IPS DF 4.7 (cell line): Measurements from ENCODE around the gene P2RX2.

Experiments used
- DNase-seq: peaks from one replicate; pipeline ENCODE4 v3.0.0-alpha.2; 2013; ENCODE audit warnings: low spot score; ENCODE audit errors: extremely low read depth

P2RX2 gene

DNA sequence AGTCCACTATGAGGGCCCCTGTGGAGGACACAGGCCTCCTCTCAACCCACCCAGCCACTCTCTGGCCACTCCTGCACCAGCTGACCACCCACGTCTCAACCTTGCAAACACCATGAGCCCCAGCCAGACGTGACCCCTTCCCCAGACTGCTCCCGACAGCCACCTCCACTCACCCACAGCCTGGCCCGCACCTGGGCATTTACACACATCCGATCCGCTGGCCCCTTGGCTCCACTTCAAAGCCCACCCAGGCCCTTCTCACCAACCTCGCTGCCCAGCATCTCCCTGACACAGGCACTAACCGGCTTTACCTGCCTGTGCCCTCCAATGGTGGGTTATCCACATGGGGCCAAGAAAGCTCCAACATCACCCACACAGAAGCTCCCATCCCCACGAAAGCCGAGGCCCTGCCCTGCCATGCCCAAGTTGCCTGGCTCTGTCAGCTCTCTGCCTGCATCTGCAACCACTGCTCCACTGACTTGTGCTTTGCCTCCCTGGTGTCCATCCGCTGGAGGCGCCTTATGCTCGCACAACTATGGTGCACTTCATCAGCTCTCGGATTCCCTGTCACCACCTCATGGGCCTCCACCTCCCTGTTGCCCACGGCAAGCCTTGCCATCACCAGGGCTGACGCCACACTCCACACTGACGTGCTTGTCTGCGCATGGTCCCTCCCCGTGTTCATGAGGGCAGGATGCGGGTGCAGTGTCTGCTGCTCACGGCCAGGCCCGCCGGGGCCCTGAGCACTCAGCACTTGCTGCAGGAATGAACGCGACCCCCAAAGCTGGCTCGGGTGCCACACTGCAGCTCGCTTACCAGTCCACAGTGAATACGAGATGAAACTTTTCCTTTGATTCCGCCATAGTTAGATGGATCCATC is 16.7 kb downstream of the P2RX2 start:
- no peak for DNase-seq

DNA sequence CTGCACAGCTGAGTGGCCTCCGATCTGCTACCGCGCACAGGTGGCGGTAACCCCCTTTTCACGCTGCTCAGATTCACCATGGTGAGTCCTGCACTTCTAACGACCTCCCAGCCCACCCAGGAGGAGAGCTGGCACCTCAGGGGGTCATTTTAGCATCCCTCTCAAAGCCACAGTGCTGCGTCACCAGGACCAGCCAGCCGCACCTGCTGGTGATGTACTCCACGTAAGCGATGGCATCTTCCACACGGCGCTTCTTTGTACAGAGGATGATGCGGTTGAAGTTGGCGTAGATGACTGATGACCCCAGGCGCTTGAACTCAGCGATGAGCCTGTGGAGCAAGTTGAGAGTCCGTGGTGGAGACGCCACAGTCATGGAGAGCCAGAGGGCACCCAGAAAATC is 19.2 kb downstream of the P2RX2 start:
- DNase-seq: no peak

DNA sequence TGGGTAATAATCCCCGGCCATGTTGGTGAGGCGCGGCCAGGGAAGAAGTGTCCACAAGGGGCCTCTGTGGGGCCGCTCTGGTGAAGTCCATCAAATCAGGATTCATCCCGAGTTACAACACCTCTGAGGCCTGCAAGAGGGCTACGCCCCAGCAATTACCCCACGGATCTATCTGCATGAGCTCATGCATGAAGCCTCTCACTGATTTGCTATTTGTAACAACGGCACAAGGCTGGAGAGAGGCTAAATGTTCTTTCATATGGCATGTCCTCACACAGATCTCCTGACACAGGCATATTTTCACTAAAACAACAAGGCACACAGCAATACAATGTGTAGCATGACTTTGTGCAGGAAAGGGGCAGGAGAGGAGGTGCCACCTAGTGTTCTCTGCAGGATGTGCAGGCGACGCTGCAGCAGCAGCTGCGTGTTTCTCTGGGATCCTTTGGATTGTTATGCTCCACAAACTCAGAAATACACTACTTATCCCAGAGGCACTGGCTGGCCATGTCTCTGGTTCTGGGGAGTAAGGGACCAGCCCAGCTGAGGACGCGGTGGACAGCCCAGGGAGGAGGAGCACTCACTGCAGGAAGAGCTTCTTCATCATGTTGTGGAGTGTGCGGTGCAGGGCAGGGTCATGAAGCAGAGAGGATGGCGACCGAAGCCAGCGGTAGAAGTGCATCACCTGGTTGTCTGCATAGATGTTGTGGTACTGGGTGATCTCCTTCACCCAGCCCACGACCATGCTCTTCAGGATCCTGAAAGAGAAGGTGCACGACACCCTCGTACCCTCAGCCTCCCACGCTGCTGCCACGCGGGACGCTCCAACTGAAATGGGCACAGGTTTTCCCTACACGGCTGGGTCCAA is 20.2 kb downstream of the P2RX2 start:
- no peak for DNase-seq

DNA sequence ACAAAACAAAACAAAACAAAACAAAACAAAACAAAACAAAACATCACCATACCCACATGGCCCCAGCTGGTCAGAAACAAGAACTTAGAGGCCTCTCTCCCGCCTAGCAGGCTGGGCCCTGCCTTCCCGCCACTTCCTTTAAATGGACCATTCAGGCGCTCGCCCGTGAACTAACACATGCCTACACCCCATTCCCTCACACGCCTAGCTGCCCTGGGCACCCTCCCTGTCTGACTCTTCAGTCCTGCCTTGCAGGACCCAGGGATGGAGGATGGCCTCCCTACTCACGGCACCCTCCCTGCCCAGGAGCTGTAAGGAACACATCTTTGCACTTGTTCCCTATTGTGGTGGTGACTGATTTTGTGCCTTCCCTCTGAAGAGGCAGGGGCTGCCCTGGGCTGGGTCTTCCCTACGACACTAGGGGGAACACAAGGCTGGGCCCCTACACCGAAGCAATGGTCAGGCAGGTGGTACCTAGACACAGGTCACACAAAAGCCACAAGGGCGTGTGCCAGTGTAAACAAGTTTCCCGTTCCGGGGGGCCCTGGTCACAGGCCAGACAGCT is 21.5 kb downstream of the P2RX2 start:
- DNase-seq: no peak

DNA sequence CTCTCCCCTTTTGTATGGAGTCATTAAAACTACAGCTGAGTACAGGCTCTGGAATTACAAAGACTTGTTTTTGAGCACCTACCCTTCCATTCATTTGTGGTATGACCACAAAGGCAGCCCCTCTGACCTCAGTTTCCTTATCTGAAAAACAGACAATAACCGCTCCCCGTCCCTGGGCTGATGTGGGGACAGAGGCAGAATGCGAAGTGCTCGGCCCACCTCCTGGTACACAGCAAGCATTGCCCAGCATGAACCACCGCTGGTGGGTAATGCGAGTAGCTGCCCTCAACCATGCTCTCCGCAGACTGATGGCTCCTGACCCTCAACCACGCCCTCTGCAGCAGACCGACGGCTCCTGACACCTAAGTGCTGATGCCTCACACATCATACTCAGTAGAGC is 22.4 kb downstream of the P2RX2 start:
- no peak for DNase-seq

DNA sequence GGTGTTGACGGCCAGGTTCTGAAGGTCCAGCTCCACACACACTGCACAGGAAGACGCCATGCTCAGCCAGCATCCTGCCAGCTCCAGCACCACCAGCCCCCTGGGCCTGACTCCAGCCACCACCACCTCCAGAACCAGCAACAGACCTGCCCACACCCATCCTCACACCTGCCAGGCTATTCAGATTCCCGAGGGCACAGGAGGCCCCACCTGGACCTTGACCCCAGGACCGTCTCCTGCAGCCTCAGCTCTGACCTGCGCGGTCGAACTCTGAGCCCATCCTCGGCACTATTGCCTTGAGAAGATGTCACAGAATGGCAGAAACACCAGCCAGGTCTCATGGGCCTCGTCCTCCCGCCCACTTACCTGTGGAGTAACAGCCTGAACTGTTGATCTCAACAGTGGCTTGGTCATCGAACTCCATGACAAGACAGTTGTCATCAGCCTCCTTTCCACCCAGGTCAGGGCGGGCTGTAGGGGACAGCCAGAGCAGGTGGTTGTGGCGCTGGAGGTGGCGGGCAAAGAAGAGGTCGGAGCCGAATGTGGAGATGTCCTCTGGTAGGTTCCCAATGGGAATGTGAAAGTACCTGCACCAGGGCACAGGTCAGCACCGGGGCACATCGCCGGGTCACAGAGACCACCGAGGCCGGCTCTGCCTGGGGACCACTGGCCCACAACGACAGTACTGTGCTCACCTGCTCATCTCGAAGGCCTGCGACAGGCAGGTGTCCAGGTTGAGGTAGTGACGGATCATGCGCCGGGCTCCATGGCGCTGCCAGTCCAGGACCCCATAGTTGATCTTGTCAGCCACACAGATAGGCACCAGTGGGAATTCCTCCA is 23.5 kb downstream of the P2RX2 start:
- DNase-seq: no peak

DNA sequence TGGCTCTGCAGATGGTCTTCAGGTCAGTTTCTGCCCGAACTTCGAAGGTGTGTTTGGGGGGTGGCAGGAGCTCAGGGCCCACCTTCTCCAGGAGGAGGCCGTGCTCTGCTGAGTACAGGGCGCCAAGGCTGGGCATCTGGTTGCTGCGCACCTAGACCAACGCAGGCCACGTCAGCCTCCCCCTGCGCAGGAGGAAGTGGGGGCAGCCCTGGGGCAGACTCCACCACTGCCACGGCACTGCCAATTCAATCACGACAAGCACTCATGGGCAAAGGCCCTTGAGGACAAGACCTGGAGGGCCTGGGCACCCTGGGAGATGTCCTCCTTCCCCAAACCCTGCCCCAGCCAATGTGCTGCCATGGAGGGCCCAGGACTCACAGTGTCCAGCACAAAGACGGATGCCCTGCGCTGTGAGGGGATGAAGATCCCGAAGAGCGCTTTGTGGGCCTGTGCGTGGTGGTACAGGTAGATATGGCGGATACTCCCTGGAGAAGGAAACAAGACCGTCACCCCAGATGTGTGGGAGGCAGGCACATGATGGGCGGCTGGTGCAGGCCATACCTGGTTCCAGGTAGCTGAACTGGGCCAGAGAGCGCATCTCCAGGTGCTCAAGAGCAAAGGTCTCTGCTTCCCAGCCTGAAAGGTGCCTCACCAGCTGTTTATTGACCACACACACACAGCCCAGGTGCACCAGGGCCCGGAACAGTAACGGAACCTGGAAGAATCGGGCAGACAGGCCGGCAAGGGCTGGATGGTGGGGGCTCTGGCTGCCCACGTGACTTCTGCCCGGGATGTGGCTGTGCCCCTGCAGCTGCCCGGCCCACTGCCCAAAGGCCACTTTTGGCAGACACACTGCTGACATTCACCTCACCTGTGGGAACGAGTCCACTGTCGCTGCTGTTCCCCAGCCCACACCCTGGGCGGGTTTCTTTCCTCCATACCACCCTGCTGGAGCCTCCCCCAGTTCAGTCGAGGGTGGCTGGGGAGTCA is 24.6 kb downstream of the P2RX2 start:
- no peak for DNase-seq

DNA sequence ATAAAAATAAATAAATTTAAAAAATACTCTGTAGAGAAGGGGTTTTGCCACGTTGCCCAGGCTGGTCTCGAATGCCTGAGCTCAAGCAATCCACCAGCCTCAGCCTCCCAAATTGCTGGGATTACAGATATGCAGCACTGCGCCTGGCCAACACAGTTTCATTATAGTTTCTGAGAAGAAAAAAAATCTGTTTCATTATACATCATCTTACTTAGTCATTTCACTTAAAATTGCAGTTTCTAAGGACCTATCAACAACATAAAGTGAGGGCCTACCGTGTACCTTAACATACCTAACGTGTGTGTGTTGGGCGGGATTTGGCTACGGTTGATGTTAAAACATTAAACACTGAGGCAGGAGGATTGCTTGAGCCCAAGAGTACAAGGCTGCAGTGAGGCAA is 28.3 kb downstream of the P2RX2 start:
- DNase-seq: no peak

DNA sequence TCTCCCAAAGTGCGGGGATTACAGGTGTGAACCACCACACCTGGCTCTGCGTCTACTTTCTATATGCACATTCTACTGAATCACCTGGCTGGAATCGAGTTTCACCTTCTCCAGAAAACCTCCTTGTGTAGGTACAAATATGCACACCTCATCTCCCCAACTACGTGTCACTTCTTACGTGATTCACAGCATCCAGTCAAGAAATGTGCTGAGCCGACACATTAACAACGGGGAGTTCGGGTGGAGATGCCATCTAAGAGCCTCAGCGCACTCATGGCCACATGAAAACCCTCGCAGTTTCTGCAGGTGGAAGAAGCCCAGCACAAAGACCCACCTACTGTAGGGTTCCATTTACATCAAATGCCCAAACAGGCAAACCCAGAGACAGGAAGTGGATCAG is 29.3 kb downstream of the P2RX2 start:
- no peak for DNase-seq

DNA sequence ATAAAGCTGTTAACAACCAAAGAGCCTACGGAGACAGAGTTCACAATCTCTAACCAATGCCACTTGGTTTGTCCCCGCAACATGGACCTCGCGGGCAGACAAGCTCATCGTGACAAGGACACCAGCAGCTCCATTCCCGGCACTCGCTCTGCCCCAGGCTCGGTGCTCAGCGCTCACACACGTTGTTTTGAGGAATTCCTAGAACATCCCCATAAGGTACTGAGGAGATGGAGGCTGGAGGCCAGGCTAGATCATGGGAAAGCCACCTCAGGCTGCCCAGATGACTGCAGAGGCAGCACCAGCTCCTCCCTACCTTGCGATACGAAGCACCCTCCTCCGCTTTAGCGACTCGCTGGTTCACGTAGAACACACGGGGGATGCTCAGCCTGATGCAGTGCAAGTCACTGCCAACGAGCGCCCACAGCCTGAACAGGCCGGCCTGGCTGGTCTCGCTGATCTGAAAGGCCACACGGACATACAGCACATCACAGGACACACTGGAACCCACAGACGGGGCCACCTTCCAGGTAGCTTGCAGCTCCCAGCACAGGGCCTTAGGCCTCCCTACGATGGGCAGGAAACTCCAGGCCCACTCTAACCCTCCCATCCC is 30.1 kb downstream of the P2RX2 start:
- no peak for DNase-seq

DNA sequence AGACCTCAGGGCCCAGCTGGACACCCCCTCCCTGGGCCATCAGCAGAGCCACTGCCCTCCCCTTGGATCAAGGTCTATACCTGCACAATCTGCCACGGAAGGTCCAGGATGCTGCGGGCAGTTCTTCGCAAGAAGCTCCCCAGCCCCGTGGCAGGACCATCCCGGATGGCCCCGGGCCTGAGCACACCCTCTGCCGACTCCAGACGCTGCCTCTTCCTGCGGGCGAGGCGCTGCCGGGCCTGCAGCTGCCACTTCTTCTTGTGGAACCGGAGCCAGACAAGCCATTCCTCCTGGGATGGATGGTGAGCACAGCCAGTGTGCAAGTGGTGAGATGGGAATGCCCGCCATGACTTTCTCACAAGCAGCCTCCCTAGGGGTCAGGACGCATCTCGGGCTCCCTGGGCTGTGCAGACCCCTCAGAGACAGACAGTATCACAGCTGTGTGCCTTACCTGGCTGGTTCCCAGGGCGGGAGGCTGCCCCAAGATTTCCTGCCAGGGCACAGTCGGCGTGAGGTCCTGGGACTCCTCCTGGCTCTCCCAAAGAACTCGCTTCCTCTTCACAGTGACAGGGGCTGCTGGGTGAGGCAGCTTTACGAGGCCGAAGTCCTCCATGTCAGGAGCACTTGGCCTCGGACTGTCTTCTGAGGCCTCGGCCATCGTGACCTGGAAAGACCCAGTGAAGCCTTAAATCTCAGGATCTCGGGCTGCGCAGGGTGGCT is 30.8 kb downstream of the P2RX2 start:
- no peak for DNase-seq

DNA sequence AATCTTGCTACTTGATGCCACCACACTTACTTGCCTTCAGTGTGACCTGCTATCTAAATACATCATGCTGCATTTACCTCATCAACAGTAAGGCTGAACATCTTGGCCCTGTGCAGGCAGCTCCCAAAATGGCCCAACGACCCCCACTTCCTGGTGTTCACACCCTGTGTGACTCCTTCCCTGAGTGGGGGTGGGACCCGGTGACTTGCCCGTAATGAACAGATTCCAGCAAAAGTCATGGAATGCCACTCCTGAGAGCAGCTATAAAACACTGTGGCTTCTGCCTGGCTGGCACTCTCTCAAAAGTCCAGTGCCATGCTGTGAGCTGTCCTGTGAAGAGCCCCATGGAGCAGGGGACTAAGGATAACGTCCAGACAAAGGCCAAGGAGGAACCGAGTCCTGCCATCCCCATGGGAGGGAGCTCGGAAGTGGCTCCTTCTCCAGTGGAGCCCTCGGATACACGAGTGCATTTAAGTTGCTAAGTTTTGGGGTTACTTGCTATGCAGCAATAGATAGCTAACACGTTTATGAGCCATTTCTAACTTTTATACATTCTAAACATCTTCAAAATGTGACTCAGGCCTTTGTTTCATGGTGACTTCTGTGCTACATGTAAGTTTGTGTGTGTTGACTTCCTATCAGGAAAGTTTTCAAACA is 33.0 kb downstream of the P2RX2 start:
- DNase-seq: no peak

DNA sequence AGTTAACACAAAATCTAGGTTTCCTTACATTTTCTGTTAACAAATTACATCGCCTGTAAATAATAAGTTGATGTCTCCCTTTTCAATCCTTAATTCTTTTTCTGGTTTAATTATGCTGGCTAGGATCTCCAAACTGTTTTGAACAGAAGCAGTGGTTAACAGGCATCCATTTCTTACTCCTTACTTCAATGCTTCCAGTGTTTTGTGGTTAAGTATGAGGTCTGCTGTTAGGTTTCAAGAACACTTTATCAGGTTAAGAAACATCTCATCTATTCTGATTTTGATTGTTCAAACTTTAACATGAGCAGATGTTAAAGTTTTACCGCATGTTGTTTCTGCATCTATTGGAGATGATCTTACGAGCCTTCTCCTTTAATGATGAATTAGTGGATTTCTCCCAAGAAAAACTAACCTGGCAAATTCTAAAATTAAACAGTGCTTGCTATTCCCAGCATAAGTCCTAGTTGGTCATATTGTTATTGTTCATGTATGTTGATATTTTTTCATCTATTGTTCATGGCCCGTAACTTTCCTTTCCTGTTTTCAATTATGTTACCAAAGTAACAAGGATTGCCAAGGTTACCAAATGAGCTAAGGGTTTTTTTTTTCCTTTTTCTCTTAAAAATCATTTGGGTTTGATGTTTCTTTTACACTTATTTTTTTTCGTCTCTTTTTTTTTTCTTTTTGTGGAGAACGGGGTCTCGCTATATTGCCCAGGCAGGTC is 35.2 kb downstream of the P2RX2 start:
- no peak for DNase-seq

DNA sequence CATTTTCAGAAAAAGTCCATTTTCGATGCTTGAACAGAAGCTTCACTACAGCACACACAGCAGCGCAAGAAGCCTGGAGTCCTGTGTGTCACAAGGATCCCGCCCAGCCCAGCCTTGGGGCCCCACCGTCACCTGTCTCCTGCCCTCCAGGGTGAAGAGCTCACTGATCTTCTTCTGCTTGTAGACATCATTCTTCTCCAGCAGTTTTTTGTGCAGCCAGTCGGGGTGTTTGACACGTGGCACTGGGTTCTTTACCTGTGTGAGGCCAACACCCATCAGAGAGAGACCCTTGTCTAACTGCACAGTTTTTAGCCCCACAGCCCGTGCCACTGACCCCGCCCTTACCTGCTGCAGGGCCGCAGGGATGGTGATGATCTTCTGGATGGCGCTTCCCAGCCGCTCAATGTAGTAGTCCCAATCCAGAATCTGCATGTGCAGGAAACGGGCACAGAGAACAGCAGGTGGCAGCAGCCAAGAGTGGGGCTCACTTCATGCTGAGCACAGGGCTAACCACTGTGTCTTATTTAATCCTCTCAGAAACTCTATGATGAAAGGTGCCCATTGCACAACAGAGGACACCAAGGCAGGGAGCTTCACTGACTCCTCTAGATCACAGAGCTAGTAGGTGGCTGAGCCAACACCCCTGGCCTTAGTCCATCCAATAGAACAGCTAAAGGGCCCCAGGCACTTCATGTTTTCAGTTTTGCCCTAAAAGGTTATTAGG is 38.6 kb downstream of the P2RX2 start:
- no peak for DNase-seq

DNA sequence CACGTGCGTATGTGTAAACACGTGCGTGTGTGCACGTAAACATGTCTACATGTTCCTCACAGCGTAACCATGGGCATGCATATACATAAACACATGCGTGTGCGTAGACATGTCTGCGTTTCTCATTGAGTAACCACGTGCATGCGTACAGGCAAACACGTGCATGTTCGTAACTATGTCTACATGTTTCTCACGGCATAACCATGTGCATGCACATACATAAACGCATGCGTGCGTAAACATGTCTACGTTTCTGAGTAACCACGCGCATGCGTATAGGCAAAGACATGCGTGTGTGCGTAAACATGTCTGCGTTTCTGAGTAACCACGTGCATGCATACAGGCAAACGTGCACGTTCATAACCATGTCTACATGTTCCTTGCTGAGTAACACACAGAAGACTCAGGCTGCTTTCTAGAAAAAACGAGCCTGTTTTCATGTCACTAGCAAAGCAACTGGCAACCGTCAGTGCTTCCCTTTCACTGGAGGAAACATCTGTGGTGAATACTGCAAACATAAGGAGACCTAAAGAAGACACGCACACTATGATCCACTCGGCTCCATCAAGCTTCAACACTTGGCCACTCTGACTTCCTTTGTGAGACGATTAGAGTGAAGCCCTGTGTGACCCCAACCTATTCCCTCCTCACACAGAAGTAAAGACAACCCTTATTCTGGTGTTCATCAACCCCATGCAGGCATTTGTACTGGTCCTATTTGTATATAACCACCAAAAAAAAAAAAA is 39.7 kb downstream of the P2RX2 start:
- no peak for DNase-seq

DNA sequence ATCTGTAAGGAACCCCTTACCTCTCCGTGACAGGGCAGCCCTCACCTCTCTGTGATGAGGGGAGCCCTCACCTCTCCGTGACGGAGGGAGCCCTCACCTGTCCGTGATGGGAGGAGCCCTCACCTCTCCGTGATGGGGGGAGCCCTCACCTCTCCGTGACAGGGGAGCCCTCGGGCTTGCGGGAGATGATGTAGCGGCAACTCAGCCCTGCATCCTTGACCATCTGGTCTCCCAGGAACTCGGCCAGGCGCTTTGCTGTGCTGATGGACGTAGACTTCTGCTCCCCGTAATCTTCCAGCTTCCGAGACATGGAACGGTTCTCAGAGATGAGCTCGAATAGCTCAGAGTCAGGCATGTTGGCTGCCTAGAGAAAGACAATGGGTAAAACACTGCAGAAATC is 40.6 kb downstream of the P2RX2 start:
- DNase-seq: no peak
